Measurements from ENCODE around the gene YWHAE. TPM values are rescaled to one million over a fixed set of nuclear protein-coding genes. Genes with fewer than 3 reads are reported as not detected.

YWHAE gene
- total RNA-seq, 2 experiments from 2014 or later, result 352 to 374 TPM

Other genes starting within 250 kb of the YWHAE start
- gene ABR, start 220.2 kb downstream of the YWHAE start, total RNA-seq, result 100 to 1,000 TPM; 144 to 145 TPM
- not detected for gene BHLHA9, start 129.8 kb downstream of the YWHAE start, total RNA-seq
- gene TRARG1, start 120.6 kb downstream of the YWHAE start, total RNA-seq, result under 1 TPM; 0.73 to 0.80 TPM
- 10 to 100 TPM; 19.9 to 21.9 TPM for gene CRK, start 56.0 kb upstream of the YWHAE start, total RNA-seq
- gene MYO1C, start 92.5 kb upstream of the YWHAE start, total RNA-seq, result 10 to 100 TPM; 59.3 to 64.8 TPM
- 10 to 100 TPM; 52.4 to 58.1 TPM for gene INPP5K, start 116.4 kb upstream of the YWHAE start, total RNA-seq
- gene PITPNA, start 162.6 kb upstream of the YWHAE start, total RNA-seq, result 10 to 100 TPM; 46.4 to 47.8 TPM
- gene SLC43A2, start 228.6 kb upstream of the YWHAE start, total RNA-seq, result under 1 TPM; 0.73 to 0.85 TPM
- gene SCARF1, start 245.5 kb upstream of the YWHAE start, total RNA-seq, result 1 to 10 TPM; 2.8 to 3.2 TPM
- 1 to 10 TPM; 7.5 to 8.7 TPM for gene RILP, start 249.6 kb upstream of the YWHAE start, total RNA-seq